GM21529 (cell line): ENCODE results near the gene NUP50.

Experiments
- ATAC-seq: cut with Tn5 transposase; IDR thresholded peaks from one replicate; pipeline ENCODE4 v1.9.1; 2021; ENCODE audit not compliant: unreplicated experiment

The NUP50 gene

GRCh38 chr22:45163451-45164269 is at the start of gene NUP50:
Gene NUP50, plus strand, starts transcription at chr22:45163925. Its CDS starts 4,253 bp downstream, at chr22:45168178.
- ATAC-seq: peak; percentile 68

GRCh38 chr22:45120440-45120839 is 43.3 kb upstream of the NUP50 start:
- no peak for ATAC-seq

GRCh38 chr22:45120931-45121330 is 42.8 kb upstream of the NUP50 start:
- ATAC-seq: no peak

GRCh38 chr22:45124176-45124847 is 39.4 kb upstream of the NUP50 start:
- no peak for ATAC-seq

- ATAC-seq: no peak
Measured at GRCh38 chr22:45125188-45125587, 38.5 kb upstream of the NUP50 start.

- no peak for ATAC-seq
Measured at GRCh38 chr22:45127866-45128265, 35.9 kb upstream of the NUP50 start.

GRCh38 chr22:45129703-45130524 is 33.8 kb upstream of the NUP50 start:
- ATAC-seq: no peak

- no peak for ATAC-seq
Measured at GRCh38 chr22:45130891-45131290, 32.8 kb upstream of the NUP50 start.

GRCh38 chr22:45131749-45132148 is 32.0 kb upstream of the NUP50 start:
- no peak for ATAC-seq

GRCh38 chr22:45134313-45134712 is 29.4 kb upstream of the NUP50 start:
- ATAC-seq: no peak

- ATAC-seq: no peak
Measured at GRCh38 chr22:45136594-45136993, 27.1 kb upstream of the NUP50 start.

GRCh38 chr22:45139693-45140092 is 24.0 kb upstream of the NUP50 start:
- ATAC-seq: no peak

- no peak for ATAC-seq
Measured at GRCh38 chr22:45142376-45142775, 21.3 kb upstream of the NUP50 start.

- ATAC-seq: no peak
Measured at GRCh38 chr22:45144916-45145315, 18.8 kb upstream of the NUP50 start.

- ATAC-seq: no peak
Measured at GRCh38 chr22:45149671-45150070, 14.1 kb upstream of the NUP50 start.

GRCh38 chr22:45150139-45150538 is 13.6 kb upstream of the NUP50 start:
- no peak for ATAC-seq

GRCh38 chr22:45151503-45151902 is 12.2 kb upstream of the NUP50 start:
- no peak for ATAC-seq

- no peak for ATAC-seq
Measured at GRCh38 chr22:45154383-45154782, 9.3 kb upstream of the NUP50 start.

GRCh38 chr22:45155050-45155840 is 8.5 kb upstream of the NUP50 start:
- ATAC-seq: no peak

GRCh38 chr22:45157907-45158306 is 5.8 kb upstream of the NUP50 start:
- no peak for ATAC-seq
